Heart right ventricle (tissue), 16 donors: ENCODE data around the gene ZNF853. TPM values are rescaled to one million over a fixed set of nuclear protein-coding genes. Genes with fewer than 3 reads are reported as not detected.

Experiments used
- ATAC-seq, 8 donors: fragments of 200-7000 bp; cut with Tn5 transposase; one replicate each; pipeline ENCODE4 v1.9.1; 2020; ENCODE audit warnings: mild to moderate bottlenecking in 8 of 8, moderate library complexity in 8 of 8, moderate number of reproducible peaks in 1 of 8
- DNase-seq, 2 donors: peaks; one replicate each; pipeline ENCODE4 v3.0.0-alpha.2; 2020
- H3K27ac ChIP-seq, 10 donors: fragments of 200-600 bp; sonication (generic) in 2 of 10; one replicate each; pipeline versions ENCODE4 v1.5.0 to v1.8.0; 2020 to 2022; ENCODE audit warnings: mild to moderate bottlenecking in 3 of 10
- H3K27me3 ChIP-seq, 7 donors: fragments of 200-600 bp; one replicate each; pipeline ENCODE4 v1.8.0; 2021 to 2022; ENCODE audit warnings: mild to moderate bottlenecking in 2 of 7
- H3K36me3 ChIP-seq, 9 donors: fragments of 200-600 bp; sonication (generic) in 1 of 9; one replicate each; pipeline versions ENCODE4 v1.5.0 to v1.8.0; 2020 to 2022; ENCODE audit warnings: mild to moderate bottlenecking in 2 of 9
- H3K4me1 ChIP-seq, 9 donors: fragments of 200-600 bp; sonication (generic) in 1 of 9; one replicate each; pipeline versions ENCODE4 v1.5.0 to v1.8.0; 2020 to 2022; ENCODE audit warnings: mild to moderate bottlenecking in 4 of 9
- H3K4me3 ChIP-seq, 10 donors: fragments of 200-600 bp; sonication (generic) in 2 of 10; one replicate each; pipeline versions ENCODE4 v1.5.0 to v1.8.0; 2020 to 2022; ENCODE audit warnings: mild to moderate bottlenecking in 7 of 10, moderate library complexity in 2 of 10
- H3K9me3 ChIP-seq, 11 donors: fragments of 200-600 bp in 10 of 11; sonication (generic) in 2 of 11; one replicate each; pipeline versions ENCODE4 v1.5.0 to v1.8.0; 2013 to 2022; ENCODE audit warnings: mild to moderate bottlenecking in 2 of 11, control low read depth in 1 of 11, moderate library complexity in 1 of 11
- WGBS, 2 donors: extraction: QIAGEN DNeasy Blood & Tissue Kit; methylation state at CpG; one replicate each; pipeline ENCODE4 v1.1.7; 2013; ENCODE audit warnings: inconsistent platforms in 1 of 2; 5-methylcytosine and 5-hydroxymethylcytosine counted together
- intact Hi-C, 10 donors: fragments of 100-400 bp; cut with DNase I; formaldehyde crosslinking; loops; one replicate each; pipeline versions ENCODE4 v1.11.1 to v1.14.2; 2022
- polyA plus RNA-seq, 2 donors: library from polyadenylated mRNA; stranded (reverse); fragments of 200-250 nt; gene quantifications; one replicate each; pipeline ENCODE4 v1.2.3, GENCODE V29; 2013
- total RNA-seq, 10 donors: library from RNA; stranded (reverse); fragmentation: NEBNext Ultra II Directional in 3 of 10; extraction: Animal tissue kit (Norgen Biotek cat#: 25700) in 3 of 10; gene quantifications; one replicate each; pipeline versions ENCODE4 v1.2.1 to v1.2.4, GENCODE V29; 2021 to 2023
- TF ChIP-seq, protein P1 (sequence below), 9 donors: fragments of 200-600 bp; sonication (generic) in 2 of 9; IDR thresholded peaks; one replicate each; pipeline versions ENCODE4 v1.5.0 to v1.8.0; 2021 to 2022; ENCODE audit warnings: antibody characterized with exemption in 9 of 9, mild to moderate bottlenecking in 5 of 9, moderate library complexity in 1 of 9
- donor health status: Arrhythmogenic right ventricular cardiomyopathy.
- donor health status: ischemic (EF 13 %, LVEDD 7.1; RV severe dilation, severe dysfunction).
- donor health status: healthy with polysubstance abuse.
- donor health status: DM: no; HTN: yes; CAD: no.
- donor health status: DM: no; HTN: no; CAD: no.
- donor health status: ischemic (EF 25% LVEDD 6.9; RV normal size, moderate dysfunction).
- donor health status: ischemic (EF 25% LVEDD 5.7; RV mildly dilated, moderate dysfunction).
- donor health status: healthy.
- donor health status: DM: yes; HTN: yes; CAD: no.
- donor health status: Ischemic cardiomyopathy.
- donor health status: ischemic (EF 35%, LVEDD 5.7; RV mildly dilated, moderate dysfunction).
- donor health status: nonischemic (EF 11% LVEDD 7.7; RV severe dilation, severe dysfunction).
- donor health status: DM: yes; HTN: yes; CAD: no.
- donor health status: PGD.
- donor health status: ischemic (EF 29% LVEDD 5.4; RV normal size, mild dysfunction).
- donor health status: nonischemic (EF 23%, LVEDD 6.1; RV moderate dilation, normal function).

The ZNF853 gene
- total and polyA plus RNA-seq, 12 donors: 1.2 to 16.3 (median 13.2) TPM

DNA sequence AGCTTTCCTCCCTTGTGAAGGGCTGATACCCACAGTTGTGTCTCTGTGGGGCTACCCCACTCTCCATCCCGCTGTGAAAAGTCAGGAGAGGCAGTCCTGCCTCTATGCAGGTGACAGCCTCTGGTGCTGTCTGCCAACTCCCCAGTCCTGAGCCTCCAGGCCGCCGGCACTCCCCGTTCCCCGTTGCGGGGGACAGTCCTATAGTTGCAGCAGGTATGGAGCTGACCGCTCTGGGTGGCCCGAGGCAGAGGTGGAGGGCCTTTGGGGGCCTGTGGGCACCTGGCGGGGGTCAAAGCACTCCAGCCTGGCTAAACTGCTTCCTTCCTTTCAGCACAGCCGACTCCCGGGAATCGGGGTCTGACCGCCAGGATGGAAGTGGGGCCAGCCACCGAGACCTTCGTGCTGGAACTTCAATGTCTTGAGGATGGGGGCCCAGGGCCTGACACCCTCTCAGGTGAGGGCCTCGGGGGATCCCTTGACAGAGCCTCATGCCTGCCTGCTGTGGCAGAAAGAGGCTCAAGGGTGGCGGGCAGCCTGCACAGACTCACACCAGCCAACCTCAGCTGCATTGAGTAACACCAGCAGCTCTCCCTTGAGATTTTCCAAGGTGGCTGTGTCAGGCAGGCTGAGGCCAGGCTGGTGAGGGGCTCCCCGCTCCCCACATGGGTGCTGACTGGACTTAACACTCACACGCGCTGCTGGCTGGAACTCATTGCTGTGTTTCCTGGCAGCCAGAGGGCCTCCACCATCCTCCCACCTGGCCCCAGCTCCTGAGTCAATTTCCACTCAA is 1.6 kb downstream of the ZNF853 start:
- H3K36me3 ChIP-seq: peaks cover 0 to 38% (median 7%) of the 10 kb centered on the region in 9 donors
- no peaks in the 10 kb centered on the region for H3K9me3 ChIP-seq
- intact Hi-C loops: no loop called here
- H3K4me3 ChIP-seq: no peak overlapping the region
- ATAC-seq (no peak), DNase-seq (no peak)
- TF ChIP-seq, protein P1, sequence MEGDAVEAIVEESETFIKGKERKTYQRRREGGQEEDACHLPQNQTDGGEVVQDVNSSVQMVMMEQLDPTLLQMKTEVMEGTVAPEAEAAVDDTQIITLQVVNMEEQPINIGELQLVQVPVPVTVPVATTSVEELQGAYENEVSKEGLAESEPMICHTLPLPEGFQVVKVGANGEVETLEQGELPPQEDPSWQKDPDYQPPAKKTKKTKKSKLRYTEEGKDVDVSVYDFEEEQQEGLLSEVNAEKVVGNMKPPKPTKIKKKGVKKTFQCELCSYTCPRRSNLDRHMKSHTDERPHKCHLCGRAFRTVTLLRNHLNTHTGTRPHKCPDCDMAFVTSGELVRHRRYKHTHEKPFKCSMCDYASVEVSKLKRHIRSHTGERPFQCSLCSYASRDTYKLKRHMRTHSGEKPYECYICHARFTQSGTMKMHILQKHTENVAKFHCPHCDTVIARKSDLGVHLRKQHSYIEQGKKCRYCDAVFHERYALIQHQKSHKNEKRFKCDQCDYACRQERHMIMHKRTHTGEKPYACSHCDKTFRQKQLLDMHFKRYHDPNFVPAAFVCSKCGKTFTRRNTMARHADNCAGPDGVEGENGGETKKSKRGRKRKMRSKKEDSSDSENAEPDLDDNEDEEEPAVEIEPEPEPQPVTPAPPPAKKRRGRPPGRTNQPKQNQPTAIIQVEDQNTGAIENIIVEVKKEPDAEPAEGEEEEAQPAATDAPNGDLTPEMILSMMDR (IDR thresholded peaks at IDR 0.05): no peak
- no peak overlapping the region for H3K27ac ChIP-seq
- 88 to 90% methylated on average over 20 of the region's 20 CpGs for WGBS, 2 donors
- H3K4me1 ChIP-seq: peaks cover 0 to 16% (median 12%) of the 10 kb centered on the region in 9 donors
- peaks cover 0 to 33% (median 0%) of the 10 kb centered on the region in 7 donors for H3K27me3 ChIP-seq

DNA sequence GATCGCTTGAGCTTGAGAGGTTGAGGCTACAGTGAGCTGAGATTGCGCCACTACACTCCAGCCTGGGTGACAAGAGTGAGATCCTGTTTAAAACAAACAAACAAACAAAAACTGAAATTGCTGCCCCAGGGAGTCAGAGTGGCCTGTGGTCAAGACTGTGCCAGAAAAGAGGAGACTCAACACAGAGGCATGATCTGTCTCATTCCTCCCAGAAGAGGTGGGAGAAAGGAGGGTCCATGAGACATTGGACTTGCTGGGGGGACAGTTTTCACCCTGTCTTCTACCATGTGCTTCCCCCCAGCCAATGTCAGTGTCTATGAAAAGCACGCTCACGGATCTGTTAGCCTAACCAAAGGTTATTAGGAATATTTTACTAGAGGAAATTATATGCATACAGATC is 3.2 kb downstream of the ZNF853 start:
- peaks cover 0 to 16% (median 12%) of the 10 kb centered on the region in 9 donors for H3K4me1 ChIP-seq
- ATAC-seq (no peak), DNase-seq (no peak)
- WGBS, 2 donors: 73 to 84% methylated on average over 4 of the region's 4 CpGs
- H3K27ac ChIP-seq: no peak overlapping the region
- no peaks in the 10 kb centered on the region for H3K9me3 ChIP-seq
- intact Hi-C loops: no loop called here
- TF ChIP-seq, protein P1 (IDR thresholded peaks at IDR 0.05): no peak
- peaks cover 0 to 30% (median 0%) of the 10 kb centered on the region in 7 donors for H3K27me3 ChIP-seq
- H3K36me3 ChIP-seq: peaks cover 0 to 51% (median 8%) of the 10 kb centered on the region in 9 donors
- no peak overlapping the region for H3K4me3 ChIP-seq

DNA sequence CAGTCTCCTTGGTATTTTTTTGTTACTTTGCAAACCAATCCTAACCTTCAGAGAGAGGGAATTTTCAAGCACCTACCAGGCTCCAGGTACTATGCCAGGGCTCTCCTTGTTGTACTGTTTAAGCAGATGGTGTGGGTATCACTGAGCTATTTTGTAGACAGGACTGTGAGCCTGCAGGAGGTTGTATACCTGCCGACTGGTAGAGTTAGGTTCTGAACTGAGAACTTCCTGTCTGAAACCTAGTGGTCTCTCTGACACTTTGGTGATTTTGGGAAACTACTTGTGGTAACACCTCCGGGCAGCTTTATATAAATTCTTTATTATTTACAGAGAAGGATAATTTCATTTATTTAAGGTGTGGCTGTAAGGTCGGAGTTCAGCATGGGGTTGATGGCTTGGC is 4.6 kb downstream of the ZNF853 start:
- Histone ChIP-seq H3K27me3 (peaks cover 0 to 17% (median 0%) of the 10 kb centered on the region in 7 donors), H3K9me3 (no peaks in the 10 kb centered on the region), H3K27ac (no peak overlapping the region), H3K4me1 (peaks cover 0 to 13% (median 11%) of the 10 kb centered on the region in 9 donors), H3K4me3 (no peak overlapping the region), H3K36me3 (peaks cover 0 to 61% (median 8%) of the 10 kb centered on the region in 9 donors)
- WGBS, 2 donors: 89 to 91% methylated on average over 3 of the region's 3 CpGs
- DNase-seq (no peak), ATAC-seq (no peak)
- TF ChIP-seq, protein P1 (IDR thresholded peaks at IDR 0.05): no peak
- intact Hi-C loops: no loop called here

DNA sequence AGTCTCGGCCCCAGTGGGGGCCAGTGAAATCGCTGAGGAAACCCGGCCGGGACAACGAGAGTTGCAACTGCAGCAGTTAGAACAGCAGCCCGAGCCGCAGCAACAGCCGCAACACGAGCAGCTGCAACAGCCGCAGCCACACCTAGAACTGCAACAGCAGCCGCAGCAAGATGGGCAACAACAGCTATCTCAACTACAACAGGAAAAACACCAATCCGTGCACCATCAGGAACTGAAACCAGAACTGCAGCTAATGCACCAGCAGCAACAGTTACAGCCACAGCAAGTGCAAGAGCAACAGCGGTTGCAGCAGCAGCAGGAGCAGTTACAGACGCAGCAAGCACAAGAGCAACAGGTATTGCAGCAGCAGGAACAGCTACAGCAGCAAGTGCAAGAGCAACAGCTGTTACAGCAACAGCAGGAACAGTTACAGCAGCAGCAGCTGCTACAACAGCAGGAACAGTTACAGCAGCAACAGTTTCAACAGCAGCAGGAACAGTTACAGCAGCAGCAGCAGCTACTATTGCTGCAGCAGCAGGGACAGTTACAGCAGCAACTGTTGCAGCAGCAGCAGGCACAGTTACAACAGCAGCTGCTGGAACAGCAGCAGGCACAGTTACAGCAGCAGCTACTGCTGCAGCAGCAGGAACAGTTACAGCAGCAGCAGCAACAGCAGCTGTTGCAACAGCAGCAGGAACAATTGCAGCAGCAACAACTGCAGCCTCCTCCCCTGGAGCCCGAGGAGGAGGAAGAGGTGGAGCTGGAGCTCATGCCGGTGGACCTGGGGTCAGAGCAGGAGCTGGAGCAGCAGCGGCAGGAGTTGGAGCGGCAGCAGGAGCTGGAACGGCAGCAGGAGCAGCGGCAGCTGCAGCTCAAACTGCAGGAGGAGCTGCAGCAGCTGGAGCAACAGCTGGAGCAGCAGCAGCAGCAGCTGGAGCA is 6.1 kb downstream of the ZNF853 start:
- peaks cover 0 to 6% (median 0%) of the 10 kb centered on the region in 7 donors for H3K27me3 ChIP-seq
- DNase-seq: no peak
- no peaks in the 10 kb centered on the region for H3K9me3 ChIP-seq
- TF ChIP-seq, protein P1 (IDR thresholded peaks at IDR 0.05): no peak
- H3K4me3 ChIP-seq: no peak overlapping the region
- peaks cover 0 to 66% (median 8%) of the 10 kb centered on the region in 9 donors for H3K36me3 ChIP-seq
- H3K27ac ChIP-seq: no peak overlapping the region
- intact Hi-C loops: no loop called here
- peaks cover 0 to 5% (median 3%) of the 10 kb centered on the region in 9 donors for H3K4me1 ChIP-seq
- WGBS, 2 donors: 92 to 94% methylated on average over 20 of the region's 20 CpGs
- ATAC-seq: no peak
